GOT3 (cell line): Measurements from ENCODE around the gene HIF1A.
"Not testable (repeated sequence)": the region's sequence is repeated elsewhere in the genome, so short reads cannot be mapped to it uniquely, and the experiment has no call there.

ENCODE experiments used
- DNase-seq: peaks from one replicate; lab custom pipeline; 2025; ENCODE audit warnings: mixed read lengths; lab: John Stamatoyannopoulos, UW

HIF1A gene

GRCh38 chr14:61749264-61749663, 54.0 kb downstream of the HIF1A start:
- DNase-seq, result no peak

DNA sequence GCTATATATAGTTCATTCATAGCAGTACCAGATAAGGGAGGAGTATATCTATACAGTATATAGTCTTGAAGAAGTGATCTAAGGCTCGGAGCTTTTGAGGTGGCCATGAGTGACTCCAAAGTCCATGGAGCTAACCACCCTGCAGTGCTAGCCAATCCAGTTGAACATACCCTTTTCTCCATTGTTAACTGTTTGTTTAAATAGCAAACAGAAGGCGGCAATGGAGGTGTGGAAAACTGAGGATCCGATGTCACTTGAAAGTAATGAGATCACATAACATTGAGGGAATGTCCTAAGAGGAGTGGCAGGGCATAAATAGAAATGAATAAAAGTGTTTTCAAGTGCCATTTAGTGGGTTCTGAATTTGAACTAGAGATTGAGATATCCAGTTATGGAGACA, 54.6 kb downstream of the HIF1A start:
- no peak for DNase-seq

GRCh38 chr14:61750708-61751474, 55.6 kb downstream of the HIF1A start:
- DNase-seq, result no peak

DNA sequence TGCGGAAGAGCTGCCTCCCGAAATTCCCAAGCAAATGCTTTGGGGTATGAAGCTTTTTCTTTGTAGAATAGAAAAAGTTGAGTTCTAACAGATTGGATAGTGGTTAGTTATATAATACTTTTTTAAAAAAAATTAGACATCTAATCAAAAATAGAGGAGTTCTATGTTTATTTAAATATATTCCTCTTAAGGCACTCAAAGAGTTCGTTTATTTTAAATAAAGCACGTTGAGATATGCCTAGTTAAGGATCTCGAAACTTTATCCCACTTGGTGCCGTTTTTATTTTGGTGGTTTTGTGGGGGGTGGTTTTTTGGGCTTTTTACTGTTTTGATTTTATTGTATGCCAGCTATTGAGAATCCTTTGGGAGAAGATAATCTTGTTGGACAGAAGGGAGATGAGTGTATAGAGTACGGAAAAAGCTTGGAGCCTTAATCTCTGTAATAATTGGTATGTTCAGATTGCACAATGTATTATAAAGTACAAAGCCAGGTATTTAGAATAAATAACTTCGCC, 56.2 kb downstream of the HIF1A start:
- no peak for DNase-seq

- DNase-seq, result no peak
Measured at GRCh38 chr14:61752626-61753025, 57.3 kb downstream of the HIF1A start.

DNA sequence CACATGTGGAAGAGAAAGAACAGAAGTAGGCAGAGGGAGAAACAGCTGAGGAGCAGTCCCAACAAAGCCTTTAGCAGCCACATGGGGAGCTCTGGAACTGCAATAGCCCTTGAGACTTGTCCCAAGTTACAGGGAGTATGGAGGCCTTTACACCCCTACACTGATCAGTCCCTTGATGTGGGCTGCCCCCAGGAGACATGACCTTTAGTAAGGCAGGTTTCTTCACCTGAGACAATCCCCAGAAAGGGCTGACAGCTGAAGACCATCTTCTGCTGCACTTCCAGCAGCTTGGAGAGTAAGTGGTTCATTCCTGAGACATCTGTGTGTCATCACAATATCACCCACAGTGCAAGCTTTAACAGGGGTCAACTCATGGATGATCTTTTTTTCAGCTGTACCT, 58.3 kb downstream of the HIF1A start:
- DNase-seq, result no peak

DNA sequence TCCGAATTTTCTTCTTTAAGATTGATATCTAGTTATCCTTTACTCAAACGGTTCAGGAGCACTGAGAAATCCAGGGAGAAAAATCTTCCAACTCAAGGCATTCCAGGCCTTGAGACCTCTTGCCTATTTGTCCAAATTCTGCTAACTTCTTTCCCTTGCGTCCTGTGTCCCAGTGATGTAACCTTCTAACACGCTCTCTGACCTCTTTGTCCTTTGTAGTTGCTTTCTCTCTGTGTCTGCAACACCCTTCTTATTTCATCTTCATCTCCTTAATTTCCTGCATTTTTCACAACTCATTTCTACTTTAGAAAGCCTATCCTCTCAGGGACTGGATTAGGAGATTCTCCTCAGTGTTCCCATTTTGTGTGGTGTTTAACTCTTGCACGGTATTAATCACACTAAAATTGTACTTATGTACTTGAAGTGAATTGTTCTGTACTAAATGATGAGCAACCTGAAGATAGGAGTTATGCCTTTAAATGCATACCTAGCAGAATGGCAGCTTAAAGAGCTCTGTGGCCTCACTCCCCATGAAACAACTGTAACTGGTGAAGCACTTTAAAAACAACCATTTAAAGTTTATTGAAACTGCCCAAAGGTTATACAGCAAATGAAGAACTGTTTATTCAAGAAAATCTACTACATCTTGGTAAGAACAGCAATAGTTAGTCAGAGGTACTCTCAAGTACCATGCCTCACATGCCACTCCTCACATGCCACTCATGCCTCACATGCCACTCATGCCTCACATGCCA, 59.5 kb downstream of the HIF1A start:
- DNase-seq, result no peak

DNA sequence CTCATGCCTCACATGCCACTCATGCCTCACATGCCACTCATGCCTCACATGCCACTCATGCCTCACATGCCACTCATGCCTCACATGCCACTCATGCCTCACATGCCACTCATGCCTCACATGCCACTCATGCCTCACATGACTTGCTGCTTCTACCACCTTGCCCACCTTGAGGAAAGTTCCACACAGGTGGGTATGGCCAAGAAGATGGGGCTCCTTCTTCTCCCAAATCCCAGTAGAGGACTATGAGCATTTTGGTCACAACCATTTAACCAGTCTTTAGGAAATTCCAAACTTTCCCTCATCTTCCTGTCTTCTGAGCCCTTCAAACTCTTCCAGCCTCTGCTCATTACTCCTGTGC, 60.0 kb downstream of the HIF1A start:
- not testable (repeated sequence) for DNase-seq

- DNase-seq, result no peak
Measured at GRCh38 chr14:61756135-61756534, 60.8 kb downstream of the HIF1A start.

DNA sequence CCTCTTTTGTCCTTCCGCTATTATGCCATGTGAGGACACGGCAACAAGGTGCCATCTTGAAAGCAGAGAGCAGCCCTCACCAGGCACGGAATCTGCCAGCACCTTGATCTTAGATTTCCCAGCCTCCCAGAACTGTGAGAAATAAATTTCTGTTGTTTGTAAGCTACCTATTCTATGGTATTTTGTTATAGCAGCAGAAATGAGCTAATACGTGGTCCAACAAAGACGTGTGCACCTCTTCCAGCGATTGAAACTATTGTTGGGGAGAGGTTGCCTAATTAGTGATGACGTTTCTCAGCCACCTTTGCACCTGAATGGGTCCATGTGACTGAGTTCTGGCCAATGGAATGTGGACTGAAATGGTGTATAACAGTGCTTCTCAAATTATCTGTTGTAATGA, 64.6 kb downstream of the HIF1A start:
- no peak for DNase-seq

DNA sequence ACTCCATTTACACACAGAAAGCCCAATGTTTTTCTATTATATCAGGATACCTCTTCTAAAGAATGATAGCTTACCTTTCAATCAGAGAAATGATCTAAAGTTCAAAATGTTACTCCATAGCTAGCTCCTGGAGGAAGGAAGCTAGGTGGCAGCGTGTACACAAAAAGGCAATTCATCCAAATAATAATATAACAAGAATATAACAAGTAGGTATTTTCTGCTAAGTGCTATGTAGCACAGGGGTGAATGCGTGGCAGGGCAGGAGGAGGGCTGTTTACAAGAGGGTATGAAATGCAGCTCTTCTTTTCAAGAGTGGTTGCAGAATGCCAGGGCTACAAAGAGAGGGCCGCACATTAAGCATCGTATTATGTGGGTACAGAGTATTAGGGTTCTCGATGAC, 66.2 kb downstream of the HIF1A start:
- no peak for DNase-seq

DNA sequence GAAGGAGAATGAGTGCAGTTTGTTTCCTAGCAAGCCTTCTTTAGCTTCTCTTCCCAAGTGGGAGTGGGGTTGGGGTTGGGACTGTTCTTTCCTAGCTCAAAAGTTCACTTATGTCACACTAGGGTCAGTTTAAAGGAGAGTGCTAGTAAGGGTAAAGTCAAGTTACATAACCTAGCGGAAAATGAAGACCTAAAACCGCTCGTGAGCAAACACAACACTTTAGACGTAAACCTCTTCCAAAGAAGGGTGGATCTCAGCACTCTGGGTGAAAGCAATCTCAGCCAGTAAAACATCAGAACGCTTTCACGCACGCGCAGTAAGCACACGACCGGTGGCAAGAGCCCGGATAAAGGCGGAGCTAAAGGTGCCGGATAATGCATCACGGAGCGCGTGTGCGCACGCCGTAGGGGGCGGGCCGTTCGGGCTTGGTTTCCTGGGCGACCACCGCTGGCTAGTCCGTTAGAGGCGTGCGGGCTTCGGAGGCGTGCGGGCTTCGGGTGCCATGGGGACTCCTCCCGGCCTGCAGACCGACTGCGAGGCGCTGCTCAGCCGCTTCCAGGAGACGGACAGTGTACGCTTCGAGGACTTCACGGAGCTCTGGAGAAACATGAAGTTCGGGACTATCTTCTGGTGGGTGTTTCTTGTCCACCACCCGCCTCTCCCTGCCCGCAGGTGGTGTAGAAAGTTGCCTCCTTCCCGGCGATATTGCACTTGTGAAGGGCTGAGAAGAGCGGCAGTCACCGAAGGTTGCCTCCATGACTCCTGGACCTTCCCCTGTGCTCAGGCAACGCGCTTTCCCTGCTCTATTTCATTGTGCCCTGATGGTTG, 66.9 kb downstream of the HIF1A start, which contains the start of gene SNAPC1:
TSS of gene SNAPC1 (plus strand) at position 462 of the 828 bp plus-strand sequence. CDS start at position 503, 41 bp downstream.
- peak; percentile 48 for DNase-seq

GRCh38 chr14:61764342-61765122, 69.2 kb downstream of the HIF1A start:
- DNase-seq, result no peak

DNA sequence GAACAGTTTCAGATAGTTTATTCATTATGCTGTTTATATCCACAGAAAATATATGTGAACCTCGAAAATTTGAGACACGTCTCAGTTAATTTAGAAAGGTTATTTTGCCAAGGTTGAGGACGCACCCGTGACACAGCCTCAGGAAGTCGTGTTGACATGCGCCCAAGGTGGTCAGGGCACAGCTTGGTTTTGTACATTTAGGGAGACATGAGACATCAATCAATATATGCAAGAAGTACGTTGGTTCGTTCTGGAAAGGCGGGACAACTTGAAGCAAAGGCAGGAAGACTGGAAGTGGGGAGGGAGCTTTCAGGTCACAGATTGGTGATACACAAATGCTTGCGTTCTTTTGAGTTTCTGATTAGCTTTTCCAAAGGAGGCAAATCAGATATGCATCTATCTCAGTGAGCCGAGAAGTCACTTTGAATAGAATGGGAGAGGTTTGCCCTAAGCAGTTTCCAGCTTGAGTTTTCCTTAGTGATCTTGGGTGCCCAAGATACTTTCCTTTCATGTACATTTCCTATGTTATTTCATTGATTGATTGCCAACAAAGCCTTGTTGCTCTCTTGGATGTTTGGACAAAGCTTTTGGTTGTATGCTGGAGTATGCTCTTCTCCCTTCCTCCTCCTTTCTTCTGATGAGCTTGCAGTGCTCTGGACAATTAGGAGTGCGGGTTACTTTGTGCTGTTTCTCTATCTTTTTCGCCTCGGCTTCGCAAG, 70.1 kb downstream of the HIF1A start:
- DNase-seq, result no peak

DNA sequence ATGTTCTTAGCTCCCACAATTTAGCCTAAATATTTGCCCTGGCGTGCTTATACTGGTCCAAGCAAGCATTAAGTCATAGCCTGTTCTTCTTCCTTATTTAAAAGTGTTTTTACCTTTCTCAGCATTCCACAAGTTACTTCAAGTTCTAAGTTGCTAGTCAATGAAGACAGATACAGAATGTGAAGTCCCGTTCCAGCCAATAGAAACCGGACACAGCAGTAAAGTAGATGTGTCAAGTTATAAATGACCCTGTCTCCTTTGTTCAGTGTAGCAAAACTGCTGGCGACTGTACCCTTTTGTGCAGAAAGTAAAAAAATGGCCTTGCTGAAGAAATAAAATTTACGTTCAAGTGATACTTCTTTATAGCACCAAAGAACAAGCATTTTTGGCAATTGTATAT, 70.8 kb downstream of the HIF1A start:
- DNase-seq, result no peak

DNA sequence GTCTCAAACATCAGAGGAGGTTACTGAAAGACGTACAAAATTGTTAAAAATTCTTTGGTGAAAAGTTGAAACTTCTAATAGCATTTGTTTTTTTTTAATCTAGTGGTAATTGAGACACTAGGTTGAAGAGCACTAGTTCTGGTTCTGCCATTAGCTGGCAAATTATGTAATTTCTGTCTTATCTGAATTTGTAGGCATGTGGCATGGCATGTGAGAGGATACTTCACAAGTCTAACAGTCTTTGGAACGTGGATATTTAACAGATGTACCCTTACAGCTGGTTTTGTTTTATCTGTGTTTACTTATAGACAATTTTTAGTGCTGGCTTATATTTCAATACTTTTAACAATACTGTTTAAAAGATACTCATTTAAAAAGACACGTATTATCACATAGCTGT, 72.9 kb downstream of the HIF1A start:
- no peak for DNase-seq

DNA sequence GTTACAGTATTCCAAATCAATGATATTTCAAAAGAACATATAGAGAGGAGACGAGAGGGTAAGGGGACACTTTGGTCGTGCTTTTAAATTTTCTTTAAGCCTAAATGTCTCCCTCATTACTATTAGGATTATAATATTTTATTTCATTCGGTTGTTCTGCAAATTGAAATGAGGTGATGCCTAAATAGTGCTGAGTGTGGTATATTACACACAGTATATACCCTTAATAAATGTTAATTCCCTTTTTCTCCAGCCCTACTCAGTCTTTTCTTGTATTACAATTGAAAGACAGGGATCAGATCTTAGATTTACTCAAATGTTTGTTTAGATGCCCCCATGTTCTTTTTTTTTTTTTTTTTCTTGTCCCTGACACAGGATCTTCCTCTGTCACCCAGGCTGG, 74.6 kb downstream of the HIF1A start:
- DNase-seq, result no peak

- no peak for DNase-seq
Measured at GRCh38 chr14:61774861-61775260, 79.5 kb downstream of the HIF1A start.

GRCh38 chr14:61780125-61780524, 84.8 kb downstream of the HIF1A start:
- no peak for DNase-seq

- no peak for DNase-seq
Measured at GRCh38 chr14:61797309-61797708, 102.0 kb downstream of the HIF1A start.
